ENCODE results near the gene NFIA.

The NFIA gene

GRCh38 chr1:61481315-61481715 is 399.0 kb downstream of the NFIA start:
- no peak for DNase-seq

GRCh38 chr1:61482170-61482734 is 399.9 kb downstream of the NFIA start:
- no peak for DNase-seq

DNA sequence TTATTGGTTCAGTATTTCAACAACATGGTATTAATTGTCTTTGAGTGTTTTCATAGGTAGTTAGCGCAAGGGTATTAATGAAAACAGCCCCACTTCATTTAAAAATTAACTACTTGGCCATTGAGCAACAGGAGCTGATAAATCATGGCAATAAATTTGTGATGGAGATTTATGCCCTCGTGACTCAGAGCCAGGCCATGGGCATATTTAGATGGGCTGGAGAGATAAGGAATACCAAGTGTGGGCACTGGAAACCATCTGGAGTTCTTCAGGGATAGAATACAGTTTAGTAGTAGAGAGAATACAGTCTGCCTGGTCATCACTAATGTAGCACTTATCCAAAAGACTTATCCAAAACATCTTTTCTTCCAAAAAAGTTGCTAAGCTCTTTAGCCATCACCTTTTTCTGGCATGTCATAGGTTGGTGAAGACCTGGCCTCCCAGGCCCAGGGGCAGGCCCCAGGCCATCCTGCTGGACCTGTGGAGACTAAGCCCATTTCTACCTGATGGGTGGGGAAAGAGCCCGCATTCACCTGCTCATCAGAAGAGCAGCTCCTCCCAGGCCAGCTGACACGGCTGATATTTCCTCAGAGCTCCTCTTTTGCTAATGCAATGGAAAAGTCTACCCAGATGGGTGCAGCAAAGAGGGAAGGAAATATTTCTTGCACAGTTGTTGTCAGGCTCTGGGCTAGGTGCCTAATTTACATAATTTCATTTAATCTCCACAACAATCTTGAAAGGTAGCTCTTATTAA is 404.6 kb downstream of the NFIA start:
- no peak for DNase-seq

- no peak for DNase-seq
These were observed 405.4 kb downstream of the NFIA start for GRCh38 chr1:61487801-61488200.

DNA sequence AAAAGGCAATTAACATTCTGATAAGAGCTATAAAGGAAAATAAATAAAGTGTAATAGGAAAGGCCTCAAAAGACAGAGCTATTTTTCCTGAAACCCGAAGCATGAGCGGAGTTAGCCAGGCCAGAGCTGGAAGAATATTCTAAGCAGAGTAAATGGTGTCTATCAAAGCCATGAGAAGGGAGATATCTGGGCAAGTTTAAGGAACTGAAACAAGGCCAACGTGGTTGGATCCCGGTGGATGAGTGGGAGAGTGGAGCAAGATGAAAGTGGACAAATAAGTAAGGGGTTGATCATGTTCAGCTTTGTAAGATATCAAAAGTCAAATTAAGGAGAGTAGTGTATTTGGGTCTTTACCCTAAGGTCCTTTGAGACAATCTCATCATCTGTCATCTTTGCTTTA is 408.6 kb downstream of the NFIA start:
- no peak for DNase-seq

DNA sequence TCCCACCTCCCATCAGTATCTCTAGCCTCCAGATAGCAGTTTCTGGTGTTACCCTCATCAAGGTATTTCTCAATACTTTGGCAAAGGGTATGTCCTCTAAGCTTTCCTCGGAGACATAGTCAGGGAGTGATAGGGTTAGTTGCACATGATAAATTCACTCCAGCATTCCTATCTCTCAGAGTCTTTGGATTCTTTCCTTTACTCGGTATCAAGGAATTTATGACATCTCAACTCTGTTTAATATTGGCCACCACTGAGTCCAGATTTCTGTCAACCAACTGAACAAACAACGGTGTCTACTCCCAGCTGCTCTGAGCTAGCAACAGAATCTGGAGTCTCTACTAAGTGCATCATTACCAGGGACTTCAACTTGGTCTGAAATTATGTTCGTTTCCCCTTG is 409.1 kb downstream of the NFIA start:
- DNase-seq = no peak

- no peak for DNase-seq
These were observed 411.6 kb downstream of the NFIA start for GRCh38 chr1:61494000-61494399.

DNA sequence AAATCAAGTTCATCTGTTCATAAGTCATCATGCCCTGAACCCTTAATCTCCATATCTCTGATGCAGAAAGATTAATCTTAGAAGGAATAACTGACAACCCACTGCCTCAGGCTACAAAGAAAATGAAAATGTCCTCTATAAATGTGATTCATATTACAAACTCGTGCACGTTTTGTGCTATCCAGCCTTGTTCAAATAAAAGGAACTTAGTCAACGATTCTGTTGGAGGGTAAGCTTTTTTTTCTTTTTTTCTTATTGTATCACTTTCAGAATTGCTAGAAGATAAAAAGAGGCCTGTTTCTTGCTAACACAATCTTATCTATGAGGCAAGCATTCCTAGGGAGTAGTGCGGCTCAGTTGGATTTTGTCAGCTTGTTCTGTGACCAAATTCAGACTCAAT is 414.1 kb downstream of the NFIA start:
- no peak for DNase-seq

- DNase-seq = no peak
These were observed 414.7 kb downstream of the NFIA start for GRCh38 chr1:61497013-61497412.

- no peak for DNase-seq
These were observed 416.0 kb downstream of the NFIA start for GRCh38 chr1:61498342-61498741.

DNA sequence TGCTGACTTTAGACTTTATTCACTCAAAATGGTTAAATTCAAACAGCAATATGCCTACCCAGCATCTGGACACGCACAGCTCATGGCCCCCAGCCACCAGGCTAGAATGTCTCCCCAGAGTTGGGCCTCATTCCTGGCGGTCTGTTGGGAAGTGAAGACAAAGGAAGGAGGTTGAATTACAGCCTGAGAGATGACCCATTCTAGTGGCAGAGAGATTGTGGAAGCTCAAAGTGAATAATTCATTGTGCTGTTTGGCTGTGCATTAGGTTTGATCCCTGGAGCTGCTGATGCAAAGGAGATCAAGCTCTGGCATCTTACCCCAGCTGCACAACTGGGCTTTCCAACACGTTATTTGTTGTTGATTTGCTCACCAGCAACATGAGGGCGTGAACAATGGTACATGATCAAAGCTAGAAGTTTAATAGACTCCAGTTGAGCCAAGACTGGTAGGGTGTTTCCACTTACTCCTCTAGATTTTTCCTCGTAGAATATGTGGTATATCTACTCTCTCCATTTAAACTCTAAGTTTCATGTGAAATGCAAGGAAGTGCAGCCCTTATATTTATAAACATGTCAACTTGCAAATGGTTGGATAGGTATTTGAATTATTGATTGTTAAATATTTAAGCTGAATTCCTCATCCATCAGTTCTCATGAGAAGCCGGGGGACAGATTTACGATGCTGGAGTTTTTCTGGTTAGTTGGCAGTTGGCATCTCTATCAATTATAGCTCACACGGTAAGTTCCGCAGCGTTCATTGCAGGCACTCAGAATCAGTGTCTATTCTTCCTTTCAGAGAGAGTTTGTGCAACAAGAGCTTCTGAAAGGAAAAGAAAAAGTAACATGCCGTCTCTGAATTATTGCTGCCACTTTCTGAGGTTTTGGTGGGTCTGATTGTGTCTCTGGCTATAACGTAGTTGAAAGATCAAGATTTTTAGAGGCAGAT is 419.9 kb downstream of the NFIA start:
- DNase-seq = no peak

DNA sequence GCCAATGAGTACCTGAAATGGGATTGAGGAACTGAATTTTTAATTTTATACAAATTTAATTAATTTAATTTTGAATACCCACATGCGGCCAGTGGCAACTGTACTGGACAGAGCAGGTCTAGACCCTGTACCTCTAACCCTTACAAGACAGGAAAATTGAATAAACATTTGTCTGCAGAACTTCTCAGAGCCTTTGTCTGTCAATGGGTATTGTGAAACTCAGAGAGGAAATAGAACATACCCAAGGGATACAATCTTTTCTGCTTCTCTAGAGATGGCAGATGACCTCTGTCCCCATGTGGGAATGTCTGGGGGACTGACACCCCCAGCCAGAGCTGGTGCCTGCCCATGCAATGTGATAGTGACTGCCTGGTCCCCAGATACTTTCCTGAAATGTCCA is 421.9 kb downstream of the NFIA start:
- no peak for DNase-seq

DNA sequence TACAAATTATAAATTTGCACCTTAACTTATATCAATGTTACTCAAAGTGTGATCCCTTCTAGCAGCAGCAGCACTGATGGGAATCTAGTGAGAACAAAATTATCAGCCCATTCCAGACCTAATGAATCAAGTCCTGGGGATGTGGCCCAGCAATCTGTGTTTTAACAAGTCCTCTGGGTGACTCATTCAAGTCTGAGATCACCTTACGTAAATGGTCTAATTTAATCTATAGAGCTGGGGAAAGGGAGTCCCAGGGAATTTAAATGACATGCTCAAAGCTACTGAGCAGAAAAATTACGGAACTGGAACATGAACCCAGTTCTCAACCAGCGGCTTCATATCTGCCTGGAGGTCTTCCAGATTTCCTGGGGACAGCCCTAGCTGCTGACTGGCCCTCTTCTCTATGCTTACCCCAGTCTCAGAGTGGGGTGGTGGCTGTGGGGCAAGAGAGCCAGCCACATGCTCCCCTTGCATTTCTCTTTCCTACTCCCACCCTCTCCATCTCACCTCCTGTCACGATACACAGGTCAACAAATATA is 422.6 kb downstream of the NFIA start:
- DNase-seq = no peak

GRCh38 chr1:61506236-61506635 is 423.9 kb downstream of the NFIA start:
- DNase-seq = no peak

DNA sequence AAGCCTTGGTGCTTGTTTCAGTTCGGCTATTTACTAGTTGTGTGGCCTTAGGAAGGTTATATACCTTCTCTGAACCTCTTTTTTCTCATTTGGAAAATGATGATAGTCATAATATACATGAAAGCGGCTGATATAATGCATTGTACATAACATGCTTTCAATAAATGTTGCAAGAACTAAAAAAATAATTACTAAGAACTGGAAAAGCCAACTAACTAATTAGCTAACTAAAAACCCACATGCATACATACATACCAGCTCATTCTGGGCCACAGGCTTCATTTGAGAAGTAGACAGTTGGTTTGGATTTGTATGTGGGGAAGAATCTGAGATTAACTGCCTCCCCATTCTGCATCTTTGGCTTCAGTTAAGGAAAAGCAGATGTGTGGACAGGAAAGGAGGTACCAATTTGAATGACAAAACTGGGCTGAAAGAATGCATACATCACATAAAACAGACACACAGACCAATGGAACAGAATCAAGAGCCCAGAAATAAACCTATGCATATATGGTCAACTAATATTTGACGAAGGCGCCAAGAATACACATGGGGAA is 424.7 kb downstream of the NFIA start:
- DNase-seq = no peak
